ENCODE data around the gene FAM131C. TPM values are rescaled to one million over a fixed set of nuclear protein-coding genes. Genes with fewer than 3 reads are reported as not detected.
A peak's percentile ranks its signal among the peaks of the same experiment; 100 is the strongest.
"Not testable (repeated sequence)": the region's sequence is repeated elsewhere in the genome, so short reads cannot be mapped to it uniquely, and the experiment has no call there.

The FAM131C gene
- total RNA-seq, 2 donors from 2014 or later, result 5.2 to 8.7 TPM

DNA sequence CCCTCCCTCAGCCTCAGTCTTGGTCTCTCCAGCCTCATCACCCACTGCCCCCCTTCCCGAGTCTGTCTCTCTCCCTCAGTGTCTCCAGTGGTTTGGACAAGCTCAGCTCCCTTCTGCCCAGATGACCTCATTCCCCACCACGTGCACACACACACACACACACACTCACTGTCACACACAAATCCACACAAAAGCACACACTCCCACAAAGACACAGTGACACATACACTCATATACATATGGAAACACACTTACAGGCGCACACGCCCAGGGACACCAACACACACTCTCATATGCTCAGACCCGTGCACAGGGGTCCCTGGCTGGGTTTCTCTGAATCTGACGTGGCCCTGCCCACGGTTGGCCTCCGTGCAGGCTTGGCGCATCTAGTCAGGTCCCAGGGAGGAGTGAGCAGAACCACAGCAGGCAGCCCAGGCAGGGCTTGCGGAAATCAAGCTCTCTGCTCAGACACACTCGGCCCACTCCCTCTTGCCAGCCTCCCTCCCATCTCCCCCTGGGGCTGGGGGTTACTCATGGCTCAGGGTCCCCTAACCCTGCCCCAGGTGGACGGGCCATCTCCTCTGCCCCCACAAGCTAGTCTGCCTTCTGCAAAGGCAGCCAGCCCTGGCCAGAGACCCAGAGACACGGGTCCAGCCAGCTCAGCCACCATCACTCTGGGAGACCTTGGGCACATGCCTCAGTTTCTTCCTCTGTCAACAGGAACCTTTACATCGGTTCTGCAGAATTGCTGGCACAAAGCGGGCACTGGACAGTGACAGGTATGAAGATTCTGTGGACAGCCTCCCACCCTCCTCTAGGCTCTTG lies 38.5 kb upstream of the FAM131C start:
- peaks cover 0 to 10% of the 10 kb centered on the region in 2 donors for H3K9me3 ChIP-seq
- H3K27me3 ChIP-seq, result no peaks in the 10 kb centered on the region
- H3K27ac ChIP-seq, result no peak overlapping the region
- H3K4me1 ChIP-seq, result peaks cover 0 to 19% of the 10 kb centered on the region in 2 donors
- DNase-seq (ENCODE audit: low spot score), result peak; percentile 64
- TF ChIP-seq, protein P1, sequence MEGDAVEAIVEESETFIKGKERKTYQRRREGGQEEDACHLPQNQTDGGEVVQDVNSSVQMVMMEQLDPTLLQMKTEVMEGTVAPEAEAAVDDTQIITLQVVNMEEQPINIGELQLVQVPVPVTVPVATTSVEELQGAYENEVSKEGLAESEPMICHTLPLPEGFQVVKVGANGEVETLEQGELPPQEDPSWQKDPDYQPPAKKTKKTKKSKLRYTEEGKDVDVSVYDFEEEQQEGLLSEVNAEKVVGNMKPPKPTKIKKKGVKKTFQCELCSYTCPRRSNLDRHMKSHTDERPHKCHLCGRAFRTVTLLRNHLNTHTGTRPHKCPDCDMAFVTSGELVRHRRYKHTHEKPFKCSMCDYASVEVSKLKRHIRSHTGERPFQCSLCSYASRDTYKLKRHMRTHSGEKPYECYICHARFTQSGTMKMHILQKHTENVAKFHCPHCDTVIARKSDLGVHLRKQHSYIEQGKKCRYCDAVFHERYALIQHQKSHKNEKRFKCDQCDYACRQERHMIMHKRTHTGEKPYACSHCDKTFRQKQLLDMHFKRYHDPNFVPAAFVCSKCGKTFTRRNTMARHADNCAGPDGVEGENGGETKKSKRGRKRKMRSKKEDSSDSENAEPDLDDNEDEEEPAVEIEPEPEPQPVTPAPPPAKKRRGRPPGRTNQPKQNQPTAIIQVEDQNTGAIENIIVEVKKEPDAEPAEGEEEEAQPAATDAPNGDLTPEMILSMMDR (IDR thresholded peaks at IDR 0.05), result no peak
- H3K4me3 ChIP-seq, result no peak overlapping the region
- H3K36me3 ChIP-seq, result no peaks in the 10 kb centered on the region

DNA sequence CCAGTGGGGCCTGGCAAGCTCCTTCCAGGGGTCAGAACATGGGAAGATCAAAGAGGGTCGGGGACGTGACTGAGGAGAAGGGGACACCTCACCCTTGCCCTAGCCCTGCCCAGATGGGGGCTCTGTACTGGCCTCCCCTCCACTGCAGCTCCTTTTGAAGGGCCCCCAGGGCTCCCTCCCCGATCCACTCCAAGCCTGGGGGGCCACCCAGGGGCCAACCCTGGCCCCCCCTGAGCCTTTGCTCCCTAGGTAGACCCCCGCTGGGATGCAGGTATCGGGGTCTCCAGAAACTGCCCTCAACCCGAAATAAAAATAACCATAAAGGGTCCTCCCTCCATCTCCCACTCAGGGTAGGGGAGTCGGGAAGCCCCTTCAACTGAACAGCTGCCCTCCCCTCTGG lies 37.4 kb upstream of the FAM131C start:
- no peaks in the 10 kb centered on the region for H3K36me3 ChIP-seq
- DNase-seq (ENCODE audit: low spot score), result no peak
- H3K9me3 ChIP-seq, result peaks cover 0 to 10% of the 10 kb centered on the region in 2 donors
- no peak overlapping the region for H3K27ac ChIP-seq
- H3K27me3 ChIP-seq, result no peaks in the 10 kb centered on the region
- peaks cover 0 to 19% of the 10 kb centered on the region in 2 donors for H3K4me1 ChIP-seq
- TF ChIP-seq, protein P1 (IDR thresholded peaks at IDR 0.05), result no peak
- no peak overlapping the region for H3K4me3 ChIP-seq

DNA sequence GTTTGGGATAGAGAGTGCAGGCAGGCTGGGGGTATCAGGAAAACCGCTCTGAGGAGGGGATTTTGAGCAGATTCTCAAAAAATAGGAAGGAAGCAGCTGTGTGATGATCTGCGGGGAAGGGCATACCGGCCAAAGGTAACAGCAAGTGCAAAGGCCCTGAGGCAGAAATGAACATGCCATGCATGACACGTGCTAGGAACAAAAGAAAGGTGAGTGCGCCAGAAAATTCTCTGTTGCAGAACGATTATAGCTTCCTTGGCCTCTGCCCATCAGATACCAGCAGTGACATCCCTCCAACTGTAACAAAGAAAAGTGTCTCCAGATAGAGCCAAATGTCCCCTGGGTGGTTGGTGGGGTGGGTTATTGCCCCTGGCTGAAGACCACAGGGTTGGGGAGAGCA lies 37.0 kb upstream of the FAM131C start:
- DNase-seq (ENCODE audit: low spot score), result no peak
- H3K27ac ChIP-seq, result no peak overlapping the region
- H3K4me1 ChIP-seq, result peaks cover 0 to 19% of the 10 kb centered on the region in 2 donors
- H3K27me3 ChIP-seq, result no peaks in the 10 kb centered on the region
- H3K9me3 ChIP-seq, result peaks cover 0 to 10% of the 10 kb centered on the region in 2 donors
- no peaks in the 10 kb centered on the region for H3K36me3 ChIP-seq
- TF ChIP-seq, protein P1 (IDR thresholded peaks at IDR 0.05), result no peak
- no peak overlapping the region for H3K4me3 ChIP-seq

DNA sequence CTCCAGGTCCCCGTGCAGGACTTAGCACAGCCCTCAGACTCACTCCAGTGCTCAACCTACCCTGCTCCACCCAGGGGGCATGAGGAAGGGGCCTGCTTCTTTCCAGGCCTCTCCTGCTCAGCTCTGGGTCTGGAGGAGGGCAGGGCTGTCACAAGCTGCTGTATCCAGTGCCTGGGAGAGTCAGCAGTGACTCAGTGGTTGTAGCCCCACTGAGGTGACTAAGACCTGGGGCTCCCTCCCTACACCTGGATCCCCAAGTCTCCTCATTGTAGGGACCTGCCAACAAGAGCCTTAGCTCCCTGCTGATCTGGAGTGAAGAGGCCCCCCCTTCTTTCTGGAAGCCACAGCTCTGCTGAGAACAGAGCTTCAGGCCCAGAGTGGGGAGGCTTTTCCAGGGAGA lies 36.1 kb upstream of the FAM131C start:
- Histone ChIP-seq H3K9me3 (peaks cover 0 to 10% of the 10 kb centered on the region in 2 donors), H3K27ac (no peak overlapping the region), H3K4me3 (no peak overlapping the region), H3K4me1 (peaks cover 0 to 19% of the 10 kb centered on the region in 2 donors), H3K36me3 (no peaks in the 10 kb centered on the region), H3K27me3 (no peaks in the 10 kb centered on the region)
- TF ChIP-seq, protein P1 (IDR thresholded peaks at IDR 0.05), result no peak
- DNase-seq (ENCODE audit: low spot score), result no peak

DNA sequence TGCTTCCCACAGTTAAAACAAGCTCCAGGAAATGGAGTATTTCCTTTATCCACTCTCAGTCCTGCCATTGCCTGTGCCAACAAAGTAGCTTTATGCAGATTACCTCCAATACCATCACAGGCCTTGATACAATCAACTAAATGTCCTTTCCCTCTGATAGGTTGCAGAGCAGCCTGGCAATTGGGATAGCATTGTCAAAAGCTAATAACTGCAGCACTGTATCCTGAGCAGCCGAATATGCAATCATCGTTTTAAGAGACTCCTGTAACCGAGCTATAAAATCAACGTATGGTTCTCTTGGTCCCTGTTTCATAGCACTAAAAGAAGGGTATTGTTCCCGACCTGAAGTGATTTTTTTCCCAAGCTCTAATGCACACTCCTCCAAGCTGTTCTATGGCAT lies 33.6 kb upstream of the FAM131C start:
- not testable (repeated sequence) for DNase-seq (ENCODE audit: low spot score); H3K27me3 ChIP-seq; H3K4me3 ChIP-seq; H3K36me3 ChIP-seq; H3K4me1 ChIP-seq; H3K27ac ChIP-seq
- H3K9me3 ChIP-seq, result peaks cover 0 to 10% of the 10 kb centered on the region in 2 donors

DNA sequence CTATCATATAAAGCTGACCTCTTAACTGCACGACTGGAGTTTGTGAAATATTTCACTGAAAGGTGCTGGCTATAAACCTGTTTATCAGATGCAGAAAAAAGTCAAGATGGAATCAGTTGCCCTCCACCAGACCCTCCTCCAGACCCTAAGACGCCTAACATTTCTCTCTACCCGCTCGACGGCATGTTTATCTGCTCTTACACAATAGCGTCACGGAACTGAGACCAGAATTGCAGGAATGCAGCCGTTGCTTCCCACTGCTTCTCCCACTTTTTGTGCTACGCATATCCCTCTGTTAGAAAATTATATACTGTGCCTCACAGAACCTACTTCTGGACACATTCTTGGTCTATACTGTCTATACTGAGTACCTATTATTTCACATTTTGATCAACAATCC lies 28.2 kb upstream of the FAM131C start:
- TF ChIP-seq, protein P1 (IDR thresholded peaks at IDR 0.05), result no peak
- H3K4me1 ChIP-seq, result no peaks in the 10 kb centered on the region
- no peaks in the 10 kb centered on the region for H3K36me3 ChIP-seq
- no peak overlapping the region for H3K27ac ChIP-seq
- no peak overlapping the region for H3K4me3 ChIP-seq
- no peaks in the 10 kb centered on the region for H3K27me3 ChIP-seq
- no peaks in the 10 kb centered on the region for H3K9me3 ChIP-seq
- no peak for DNase-seq (ENCODE audit: low spot score)
